Keratinocyte (primary cell): Measurements from ENCODE around the gene RNASE8. TPM values are rescaled to one million over a fixed set of nuclear protein-coding genes. Genes with fewer than 3 reads are reported as not detected.

Experiments used
- DNase-seq: peaks from one replicate; pipeline ENCODE4 v3.0.0-alpha.2; 2011; ENCODE audit warnings: low read depth, missing footprints, low spot score
- FAIRE-seq: peaks from 2 replicates; lab custom pipeline; 2011; peaks lifted over from hg19 to GRCh38; lab: Jason Lieb, UNC
- H2AFZ ChIP-seq: 2 replicates; pipeline ENCODE4 v1.6.0; 2012; ENCODE audit warnings: low read length, control low read depth, inconsistent platforms; ENCODE audit not compliant: control insufficient read depth
- H3K27ac ChIP-seq: 2 replicates; pipeline ENCODE4 v1.5.1; 2011; ENCODE audit warnings: low read length; ENCODE audit not compliant: control insufficient read depth, insufficient read depth
- H3K27me3 ChIP-seq: 3 replicates; pipeline ENCODE4 v1.6.0; 2011; ENCODE audit warnings: low read length; ENCODE audit not compliant: control insufficient read depth, insufficient read depth; ENCODE audit errors: extremely low read depth
- H3K36me3 ChIP-seq, 2 experiments: 2 replicates in 1 of 2; 3 replicates in 1 of 2; pipeline ENCODE4 v1.5.1; 2011; ENCODE audit warnings: low read length in 2 of 2, mild to moderate bottlenecking in 1 of 2; ENCODE audit not compliant: control insufficient read depth in 2 of 2, insufficient read depth in 2 of 2; ENCODE audit errors: extremely low read depth in 1 of 2
- H3K4me1 ChIP-seq: 3 replicates; pipeline ENCODE4 v1.5.1; 2011; ENCODE audit warnings: low read length; ENCODE audit not compliant: control insufficient read depth, insufficient read depth; ENCODE audit errors: extremely low read depth
- H3K4me2 ChIP-seq: 3 replicates; pipeline ENCODE4 v1.6.0; 2011; ENCODE audit warnings: low read depth, low read length; ENCODE audit not compliant: control insufficient read depth, insufficient read depth; ENCODE audit errors: extremely low read depth
- H3K4me3 ChIP-seq, 3 experiments: fragments of 200-600 bp in 1 of 3; sonication (generic) in 1 of 3; 2 replicates in 2 of 3; 3 replicates in 1 of 3; pipeline ENCODE4 v1.5.1; 2011 to 2016; ENCODE audit warnings: low read length in 3 of 3, mild to moderate bottlenecking in 3 of 3, control low read depth in 2 of 3, inconsistent platforms in 1 of 3, low read depth in 1 of 3, mixed read lengths in 1 of 3, mixed run types in 1 of 3, moderate library complexity in 1 of 3; ENCODE audit not compliant: control insufficient read depth in 2 of 3, insufficient read depth in 2 of 3; ENCODE audit errors: extremely low read depth in 1 of 3
- H3K79me2 ChIP-seq: 2 replicates; pipeline ENCODE4 v1.6.0; 2012; ENCODE audit warnings: low read length; ENCODE audit not compliant: control insufficient read depth, insufficient read depth
- H3K9ac ChIP-seq: 3 replicates; pipeline ENCODE4 v1.6.0; 2011; ENCODE audit warnings: low read length; ENCODE audit not compliant: control insufficient read depth, insufficient read depth; ENCODE audit errors: extremely low read depth
- H3K9me1 ChIP-seq: 3 replicates; pipeline ENCODE4 v1.6.0; 2011; ENCODE audit warnings: low read length; ENCODE audit not compliant: control insufficient read depth, insufficient read depth; ENCODE audit errors: extremely low read depth
- H3K9me3 ChIP-seq: 2 replicates; pipeline ENCODE4 v1.5.1; 2012; ENCODE audit warnings: low read depth, low read length; ENCODE audit not compliant: control insufficient read depth
- H4K20me1 ChIP-seq: 3 replicates; pipeline ENCODE4 v1.6.0; 2011; ENCODE audit warnings: low read length; ENCODE audit not compliant: control insufficient read depth, insufficient read depth; ENCODE audit errors: extremely low read depth
- EZH2 ChIP-seq: IDR thresholded peaks from one replicate; pipeline ENCODE4 v1.6.1; 2012; ENCODE audit warnings: inconsistent platforms, mild to moderate bottlenecking, low read length, moderate library complexity
- dilution Hi-C: fragments of 300-500 bp; cut with MboI; formaldehyde crosslinking; loops from one replicate; pipeline ENCODE4 v1.7.0; 2020; ENCODE audit warnings: low sequenced_read_pairs; ENCODE audit not compliant: extremely low pct_ligation_motif_present
- polyA plus RNA-seq, 5 experiments: library from polyadenylated mRNA; depleted of rRNA in 3 of 5; stranded (reverse) in 3 of 5; stranded (forward) in 1 of 5; unstranded in 1 of 5; fragments of >200 nt; gene quantifications; 1 replicate in 1 of 5; 2 replicates in 3 of 5; 3 replicates in 1 of 5; pipeline versions ENCODE4 v1.2.1 to v1.2.3, GENCODE V29; 2011 to 2012; ENCODE audit warnings: missing spikeins in 2 of 5, low read depth in 1 of 5, low replicate concordance in 1 of 5
- TF ChIP-seq, protein P1 (sequence below), 3 experiments: IDR thresholded peaks in 1 of 3; conservative IDR thresholded peaks in 1 of 3; optimal IDR thresholded peaks in 1 of 3; 2 replicates in 2 of 3; 3 replicates in 1 of 3; pipeline versions ENCODE3 to v1.5.1; 2011; ENCODE audit warnings: low read length in 3 of 3, mild to moderate bottlenecking in 3 of 3, moderate library complexity in 2 of 3, control low read depth in 1 of 3, inconsistent platforms in 1 of 3; ENCODE audit not compliant: insufficient read depth in 2 of 3; ENCODE audit errors: extremely low read depth in 1 of 3

RNASE8 gene
- polyA plus RNA-seq, 1 donor (not counting 4 experiments of a cell fraction or from before 2014, with no cell fraction given) = not detected

DNA sequence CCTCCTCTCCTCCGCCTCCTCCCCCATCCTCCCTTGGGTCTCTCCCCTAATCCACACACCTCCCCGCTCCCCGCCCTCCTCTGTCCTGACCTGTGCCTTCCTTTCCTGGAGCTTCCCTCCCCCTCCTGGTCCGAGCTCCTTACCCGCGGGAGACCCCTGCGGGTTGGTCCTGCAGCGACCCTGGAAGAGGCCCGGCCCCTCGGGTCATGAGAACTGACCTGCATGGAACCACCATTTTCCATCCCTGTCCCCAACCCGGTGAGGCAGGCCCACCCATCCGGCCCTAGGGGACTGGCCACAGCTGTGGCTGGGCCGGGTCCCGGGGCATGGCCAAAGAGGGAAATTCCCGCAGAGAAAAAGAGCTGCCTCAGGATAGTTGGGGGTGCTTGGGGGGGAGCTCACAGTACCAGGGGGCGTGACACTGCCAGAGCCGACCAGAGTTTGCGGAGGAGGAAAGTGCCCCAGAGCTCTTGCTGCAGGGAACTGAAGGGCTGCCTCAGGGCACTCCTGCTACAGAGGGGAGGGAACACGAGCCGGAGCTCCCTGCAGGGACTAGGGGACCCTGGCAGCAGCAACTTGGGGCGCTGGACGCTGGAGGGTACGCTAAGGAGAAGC lies 13.1 kb downstream of the RNASE8 start:
- H3K9ac ChIP-seq = peak overlapping the region; percentile 68
- no peaks in the 10 kb centered on the region for H3K79me2 ChIP-seq
- H4K20me1 ChIP-seq = no peaks in the 10 kb centered on the region
- H3K4me2 ChIP-seq = peak overlapping the region; percentile 92
- H2AFZ ChIP-seq = peak overlapping the region; percentile 77
- H3K4me3 ChIP-seq = peak overlapping the region; percentile 47 to 85 (median 80)
- peak overlapping the region; percentile 20 for H3K27ac ChIP-seq
- peaks cover 18% of the 10 kb centered on the region for H3K4me1 ChIP-seq
- FAIRE-seq = no peak
- no peak for DNase-seq
- dilution Hi-C loops = no loop called here
- no peaks in the 10 kb centered on the region for H3K9me1 ChIP-seq
- H3K36me3 ChIP-seq = peaks cover 0 to 3% of the 10 kb centered on the region in 2 experiments
- no peak for TF ChIP-seq EZH2
- TF ChIP-seq, protein P1, sequence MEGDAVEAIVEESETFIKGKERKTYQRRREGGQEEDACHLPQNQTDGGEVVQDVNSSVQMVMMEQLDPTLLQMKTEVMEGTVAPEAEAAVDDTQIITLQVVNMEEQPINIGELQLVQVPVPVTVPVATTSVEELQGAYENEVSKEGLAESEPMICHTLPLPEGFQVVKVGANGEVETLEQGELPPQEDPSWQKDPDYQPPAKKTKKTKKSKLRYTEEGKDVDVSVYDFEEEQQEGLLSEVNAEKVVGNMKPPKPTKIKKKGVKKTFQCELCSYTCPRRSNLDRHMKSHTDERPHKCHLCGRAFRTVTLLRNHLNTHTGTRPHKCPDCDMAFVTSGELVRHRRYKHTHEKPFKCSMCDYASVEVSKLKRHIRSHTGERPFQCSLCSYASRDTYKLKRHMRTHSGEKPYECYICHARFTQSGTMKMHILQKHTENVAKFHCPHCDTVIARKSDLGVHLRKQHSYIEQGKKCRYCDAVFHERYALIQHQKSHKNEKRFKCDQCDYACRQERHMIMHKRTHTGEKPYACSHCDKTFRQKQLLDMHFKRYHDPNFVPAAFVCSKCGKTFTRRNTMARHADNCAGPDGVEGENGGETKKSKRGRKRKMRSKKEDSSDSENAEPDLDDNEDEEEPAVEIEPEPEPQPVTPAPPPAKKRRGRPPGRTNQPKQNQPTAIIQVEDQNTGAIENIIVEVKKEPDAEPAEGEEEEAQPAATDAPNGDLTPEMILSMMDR (optimal IDR thresholded peaks at IDR 0.05 in 1 of 3, IDR thresholded peaks at IDR 0.05 in 1 of 3, conservative IDR thresholded peaks at IDR 0.05 in 1 of 3; ENCODE audit: extremely low read depth in 1 of 3, insufficient read depth in 2 of 3, low read length in 3 of 3) = no peak
- no peaks in the 10 kb centered on the region for H3K9me3 ChIP-seq
- peaks cover 17% of the 10 kb centered on the region for H3K27me3 ChIP-seq

DNA sequence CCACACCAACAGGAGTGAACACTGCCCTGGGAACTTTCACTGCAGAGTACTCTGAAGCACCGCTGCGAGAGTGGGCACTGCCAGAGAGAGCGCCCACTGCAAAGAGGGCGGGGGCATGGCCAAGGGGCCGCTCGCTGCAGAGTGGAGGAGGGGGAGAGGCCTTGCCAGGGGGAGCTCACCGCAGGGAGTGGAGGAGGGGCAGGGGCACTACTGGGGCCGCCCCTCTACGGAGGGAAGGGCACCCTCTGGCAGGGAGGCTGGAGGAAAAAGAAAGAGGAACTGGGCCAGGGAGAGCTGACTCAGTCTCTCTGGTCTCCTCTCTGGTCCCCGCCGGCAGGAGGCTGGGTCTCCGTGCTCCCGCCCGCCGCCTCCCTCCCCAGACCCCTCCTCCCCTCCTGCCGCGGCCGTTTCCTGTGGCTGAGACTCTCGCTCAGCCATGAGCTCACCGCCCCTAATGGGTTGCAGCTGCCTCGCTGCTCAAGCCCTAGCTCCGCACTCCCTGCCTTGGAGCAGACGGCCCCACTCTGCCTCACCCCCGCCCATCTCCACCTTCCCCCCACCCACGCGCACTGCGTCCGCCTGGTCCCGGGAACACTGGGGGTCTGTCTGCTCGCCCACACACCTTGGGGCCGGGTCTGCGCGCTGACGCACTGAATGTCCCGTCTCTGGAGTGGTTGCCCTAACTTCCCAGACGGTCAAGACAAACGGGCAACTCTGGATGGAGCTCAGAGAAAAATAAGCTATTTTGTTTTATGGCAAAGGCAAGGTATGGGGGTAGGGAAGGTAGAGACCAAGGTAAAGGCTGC lies 13.8 kb downstream of the RNASE8 start:
- Histone ChIP-seq H3K4me1 (peaks cover 18% of the 10 kb centered on the region), H3K27me3 (peaks cover 17% of the 10 kb centered on the region), H3K4me2 (peak overlapping the region; percentile 92), H4K20me1 (no peaks in the 10 kb centered on the region), H3K27ac (peak overlapping the region; percentile 20), H3K36me3 (peaks cover 1 to 8% of the 10 kb centered on the region in 2 experiments), H3K79me2 (no peaks in the 10 kb centered on the region), H2AFZ (peak overlapping the region; percentile 77), H3K9me3 (no peaks in the 10 kb centered on the region), H3K9me1 (no peaks in the 10 kb centered on the region), H3K4me3 (peak overlapping the region; percentile 47 to 85 (median 80)), H3K9ac (peak overlapping the region; percentile 68)
- DNase-seq (no peak), FAIRE-seq (no peak)
- dilution Hi-C loops = no loop called here
- TF ChIP-seq EZH2 = no peak
- TF ChIP-seq, protein P1 (optimal IDR thresholded peaks at IDR 0.05 in 1 of 3, IDR thresholded peaks at IDR 0.05 in 1 of 3, conservative IDR thresholded peaks at IDR 0.05 in 1 of 3; ENCODE audit: extremely low read depth in 1 of 3, insufficient read depth in 2 of 3, low read length in 3 of 3) = no peak
